Activated T-cell treated with anti-CD3 and anti-CD28 coated beads for 4 hours (primary cell): Measurements from ENCODE around the gene LARP4B.

Experiments
- DNase-seq: peaks from one replicate; pipeline ENCODE4 v3.0.0-alpha.2; 2020

The LARP4B gene

DNA sequence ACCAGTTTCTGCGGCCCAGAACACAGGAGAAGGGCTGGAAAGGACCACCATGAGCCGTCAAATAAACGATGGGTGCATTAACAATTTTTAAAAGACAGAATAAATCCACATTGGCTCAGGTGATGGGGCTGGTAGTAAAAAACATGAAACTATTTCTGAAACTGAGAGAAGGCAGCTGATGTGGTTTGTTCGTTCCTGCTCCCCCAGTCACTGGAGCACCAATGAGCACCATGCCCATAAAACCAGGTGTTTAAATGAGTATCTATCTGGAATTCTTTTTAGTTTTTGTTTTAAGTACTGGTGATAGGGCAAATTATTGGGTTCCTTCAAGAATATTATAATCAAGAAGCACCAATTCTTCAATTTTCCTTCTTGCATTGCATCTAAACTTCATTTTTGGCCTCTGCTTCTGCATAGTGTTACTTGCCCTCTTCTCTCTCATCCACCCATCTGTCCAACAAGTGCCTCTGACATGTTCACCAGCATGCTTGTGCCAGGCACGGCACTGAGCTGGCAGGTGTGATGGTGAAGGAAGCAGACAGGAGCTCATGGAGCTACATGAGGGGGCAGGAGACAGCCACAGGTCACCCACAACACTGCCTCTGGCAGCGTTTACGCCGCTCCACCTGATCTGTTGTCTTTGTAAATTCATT is 65.5 kb downstream of the LARP4B start:
- no peak for DNase-seq

DNA sequence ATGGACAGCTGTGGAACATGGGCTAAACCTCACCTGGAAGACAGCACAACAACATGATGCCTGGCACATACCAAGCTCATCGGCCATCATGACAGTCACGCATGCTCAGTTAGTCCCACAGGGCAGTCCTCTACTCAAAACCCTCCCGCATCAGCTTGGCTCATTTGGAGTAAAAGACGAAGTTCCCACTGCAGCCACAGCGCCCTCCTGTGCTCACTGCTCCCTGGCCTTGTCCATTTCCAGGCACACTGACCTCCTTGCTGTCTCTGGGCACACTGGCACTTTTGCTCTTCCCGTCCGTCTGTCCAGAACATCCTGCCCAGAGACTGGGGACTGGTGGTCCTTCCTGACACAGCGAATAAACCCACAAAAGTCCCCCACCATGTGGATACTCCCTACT is 66.2 kb downstream of the LARP4B start:
- no peak for DNase-seq

DNA sequence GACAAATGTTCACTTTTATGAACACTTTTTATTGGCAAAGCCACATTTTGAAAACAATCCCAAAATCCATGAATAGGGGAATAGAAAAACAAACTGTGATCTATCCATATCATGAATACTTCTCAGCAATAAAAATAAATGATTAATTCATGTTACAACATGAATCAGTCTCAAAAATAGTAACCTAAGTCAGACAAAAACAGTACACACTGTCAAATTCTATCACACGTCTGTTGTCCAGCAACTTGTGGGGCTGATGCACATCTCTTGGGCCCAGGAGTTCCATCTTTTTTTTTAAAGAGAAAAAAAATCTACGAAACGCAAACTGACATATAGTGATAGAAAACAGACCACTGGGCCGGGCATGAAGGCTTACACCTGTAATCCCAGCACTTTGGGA is 71.0 kb downstream of the LARP4B start:
- DNase-seq = no peak

DNA sequence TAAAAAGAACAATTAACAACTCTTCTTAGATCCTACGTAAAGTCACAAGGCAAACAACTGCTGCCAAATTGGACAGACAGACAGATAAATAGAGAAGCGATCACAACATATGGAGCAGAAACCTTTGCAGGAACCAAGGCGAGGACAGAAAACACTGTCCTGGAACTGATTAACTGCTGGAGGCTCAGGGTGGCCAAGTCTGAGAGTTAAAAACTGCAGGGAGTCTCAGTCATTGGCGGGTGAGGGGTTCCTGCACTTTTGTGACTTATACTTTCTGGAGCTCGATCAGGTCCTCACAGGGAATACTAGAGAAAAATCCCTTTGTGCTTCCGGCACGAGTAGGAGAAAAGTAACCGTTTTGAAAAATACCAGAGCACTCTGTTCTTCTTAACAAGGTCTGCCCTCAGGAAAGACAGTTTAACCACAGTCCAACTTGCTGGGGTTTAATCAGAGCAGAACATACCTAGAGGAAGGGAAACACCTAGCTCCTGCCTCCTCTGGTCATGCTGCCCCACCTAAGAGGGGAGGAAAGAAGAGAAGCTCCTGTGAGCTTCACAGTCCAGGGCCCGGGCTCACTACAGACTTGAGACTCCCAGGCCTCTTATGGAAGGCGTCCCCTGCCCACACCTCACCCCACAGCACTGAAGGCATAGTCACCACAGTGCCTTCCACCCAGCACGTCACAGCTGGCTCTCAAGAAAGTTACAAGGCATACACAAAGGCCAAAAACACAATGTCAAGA is 74.9 kb downstream of the LARP4B start:
- no peak for DNase-seq

DNA sequence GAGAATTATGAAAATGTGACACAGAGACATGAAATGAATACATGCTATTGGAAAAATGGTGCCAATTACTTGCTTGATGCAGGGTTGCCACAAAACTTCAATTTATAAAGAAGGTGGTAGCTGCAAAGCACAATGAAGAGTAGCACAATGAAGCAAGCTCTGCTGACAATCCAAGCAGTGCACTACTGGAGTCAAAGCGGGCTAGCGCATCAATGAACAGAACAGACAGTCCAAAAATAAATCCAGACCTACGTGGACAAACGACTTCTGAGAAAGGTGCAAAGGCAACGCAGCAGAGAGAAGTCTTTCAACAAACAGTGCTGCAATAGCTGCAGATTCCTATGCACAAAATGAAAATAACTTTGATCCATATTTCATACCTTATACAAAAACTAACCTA is 75.8 kb downstream of the LARP4B start:
- DNase-seq = no peak

DNA sequence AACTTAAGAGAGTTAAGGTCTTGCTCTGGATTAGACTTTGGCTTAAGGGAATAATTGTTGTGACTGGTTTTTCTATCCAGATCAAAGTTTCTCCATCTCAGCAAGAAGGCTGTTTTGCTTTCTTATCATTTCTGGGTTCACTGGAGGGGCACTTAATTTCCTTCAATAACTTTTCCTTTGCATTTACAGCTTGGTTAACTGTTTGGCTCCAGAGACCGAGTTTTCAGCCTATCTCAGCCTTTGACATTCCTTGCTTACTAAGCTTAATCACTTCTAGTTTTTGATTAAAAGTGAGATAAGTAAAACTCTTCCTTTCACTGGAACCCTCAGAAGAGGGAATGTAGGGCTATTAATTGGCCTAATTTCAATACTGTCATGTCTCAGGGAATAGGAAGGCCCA is 76.4 kb downstream of the LARP4B start:
- no peak for DNase-seq

DNA sequence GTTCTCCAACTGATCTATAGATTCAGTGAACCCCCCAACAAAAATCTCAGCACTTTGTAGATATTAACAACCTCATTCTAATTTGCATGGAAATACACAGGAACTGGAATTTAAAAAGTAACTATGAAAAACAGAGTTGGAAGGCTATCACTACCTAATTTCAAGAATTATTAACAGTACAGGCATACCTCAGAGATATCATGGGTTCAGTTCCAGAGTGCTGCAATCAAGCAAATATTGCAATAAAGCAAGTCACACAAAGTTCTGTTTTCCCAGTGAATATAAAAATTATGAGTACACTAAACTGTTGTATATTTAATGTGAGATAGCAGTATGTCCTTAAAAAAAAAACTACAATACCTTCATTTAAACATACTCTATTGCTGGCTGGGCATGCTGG is 78.5 kb downstream of the LARP4B start:
- DNase-seq = no peak

DNA sequence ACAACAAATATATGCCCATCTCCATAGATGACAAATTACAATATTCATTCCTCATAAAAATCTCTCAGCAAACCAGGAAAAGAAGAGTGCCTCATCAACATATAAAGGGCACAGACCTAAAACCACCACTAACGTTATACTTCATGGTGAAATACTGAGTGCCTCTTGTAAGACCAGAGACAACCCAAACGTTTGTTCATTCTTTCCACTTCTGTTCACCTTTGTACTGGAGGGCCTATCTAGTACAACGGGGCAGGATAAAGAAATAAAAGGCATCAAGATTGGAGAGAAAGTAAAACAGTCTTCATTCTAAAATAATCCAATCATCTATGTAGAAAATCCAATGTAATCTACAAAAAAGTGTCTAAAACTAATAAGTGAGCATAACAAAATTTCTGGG is 79.1 kb downstream of the LARP4B start:
- no peak for DNase-seq

DNA sequence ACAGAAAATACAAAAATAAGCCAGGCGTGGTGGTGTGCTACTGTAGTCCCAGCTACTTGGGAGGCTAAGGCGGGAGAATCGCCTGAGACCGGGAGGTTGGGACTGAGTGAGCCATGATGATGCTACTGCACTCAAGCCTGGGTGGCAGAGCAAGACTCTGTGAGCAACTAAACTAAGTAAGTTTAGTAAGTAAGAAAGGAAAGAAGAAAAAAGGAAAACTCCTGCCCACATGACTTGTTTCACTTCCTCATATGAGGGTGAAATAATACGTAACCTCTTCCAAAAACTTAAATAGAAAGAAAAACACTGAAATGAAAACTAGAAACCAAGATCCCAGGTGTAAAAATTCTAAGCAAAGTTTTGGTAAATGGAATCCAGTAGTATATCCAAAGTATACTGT is 79.6 kb downstream of the LARP4B start:
- DNase-seq = no peak

DNA sequence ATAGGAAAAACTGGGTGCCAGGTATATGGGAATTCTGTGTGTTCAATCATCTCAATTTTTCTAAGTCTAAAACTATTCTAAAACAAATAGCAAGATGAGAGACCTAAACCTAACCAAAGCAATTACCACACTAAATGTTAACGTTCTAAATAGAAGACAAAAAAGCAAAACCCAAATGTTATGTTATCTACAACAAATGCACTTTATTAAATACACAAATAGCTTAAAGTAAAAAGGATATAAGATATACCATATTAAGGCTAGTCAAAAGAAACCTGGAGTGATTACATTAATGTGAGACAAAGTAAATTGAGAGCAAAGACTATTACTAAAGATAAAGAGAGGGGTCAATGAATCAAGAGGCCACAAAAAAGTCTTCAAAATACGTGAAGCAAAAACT is 81.4 kb downstream of the LARP4B start:
- DNase-seq = no peak

DNA sequence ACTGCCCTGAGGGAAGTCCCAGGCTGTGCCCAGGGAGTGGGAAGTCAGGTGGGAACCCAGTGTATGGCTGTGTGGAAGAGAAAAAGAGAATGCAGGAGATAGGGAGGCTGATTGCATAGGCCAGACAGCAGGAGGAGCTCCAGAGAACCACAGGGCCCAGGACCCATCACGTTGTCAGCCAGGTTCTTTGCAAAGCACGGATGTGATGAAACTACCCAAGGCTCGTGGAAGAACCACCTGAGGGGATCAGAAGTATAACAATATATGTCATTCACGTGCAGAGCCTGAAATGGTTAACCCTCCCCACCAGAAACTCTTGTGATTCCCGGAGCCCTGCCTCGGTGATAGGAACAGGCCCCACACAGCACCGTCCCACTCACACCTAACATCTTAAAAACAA is 83.6 kb downstream of the LARP4B start:
- no peak for DNase-seq

DNA sequence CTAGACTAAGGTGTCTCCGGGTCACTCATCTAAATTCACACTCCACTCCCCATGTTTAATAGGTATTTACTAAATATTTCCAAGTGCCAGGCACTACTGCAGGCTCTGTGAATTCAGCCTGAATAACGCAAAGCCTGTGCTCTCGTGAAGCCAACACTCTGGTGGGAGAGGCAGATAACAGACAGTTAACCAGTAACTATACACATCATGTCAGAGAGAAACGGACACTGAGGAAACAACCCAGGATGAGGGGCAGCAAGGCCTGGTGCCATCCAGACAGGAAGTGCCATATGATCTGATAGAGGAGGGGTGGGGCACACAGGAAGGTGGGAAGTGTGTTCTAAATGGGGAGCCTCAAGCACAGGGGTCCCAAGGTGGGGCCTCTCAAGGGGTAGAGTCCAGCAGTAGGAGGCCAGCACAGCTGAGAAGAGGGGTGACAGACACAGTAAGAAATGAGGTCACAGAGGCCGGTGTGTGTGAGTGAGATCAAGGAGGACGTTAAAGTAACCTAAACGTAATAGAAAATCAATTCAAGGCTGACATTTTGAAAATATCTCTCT is 85.3 kb downstream of the LARP4B start:
- no peak for DNase-seq

DNA sequence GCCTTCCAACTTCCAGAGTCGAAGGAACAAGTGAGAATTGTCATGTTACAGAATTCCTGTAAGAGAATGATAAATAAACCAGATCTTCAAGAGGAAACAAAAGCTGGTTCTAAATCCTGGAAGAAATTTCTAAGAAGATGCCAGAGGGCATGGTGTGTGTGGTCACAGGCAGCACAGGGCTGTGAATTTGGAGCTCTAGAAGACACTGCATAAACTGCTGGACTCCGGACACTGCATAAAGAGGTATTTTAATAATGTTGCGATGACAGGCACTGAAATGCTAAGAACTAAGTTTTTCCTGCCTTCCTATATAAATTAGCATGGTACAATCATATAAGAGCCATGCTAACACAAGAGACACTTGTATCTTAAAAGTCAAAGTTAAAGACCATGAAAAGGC is 86.0 kb downstream of the LARP4B start:
- DNase-seq = no peak

DNA sequence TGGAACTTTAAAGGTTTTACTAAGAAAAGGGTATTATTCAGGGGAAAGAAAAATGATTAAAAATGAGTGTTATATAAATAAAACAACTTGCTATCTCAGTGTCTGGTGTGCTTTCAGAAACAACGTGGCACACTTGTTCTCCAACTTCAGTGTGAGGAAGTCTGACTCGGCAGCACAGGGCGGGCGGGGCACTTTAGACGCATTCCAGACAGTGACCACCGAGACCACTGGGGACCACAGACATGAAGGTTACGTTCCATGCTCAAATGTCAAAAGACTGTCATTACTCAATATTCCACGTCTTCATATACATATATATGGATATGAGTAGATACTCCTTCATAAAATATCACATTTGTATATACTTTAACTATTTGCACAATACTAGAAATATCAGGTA is 87.0 kb downstream of the LARP4B start:
- DNase-seq = no peak

DNA sequence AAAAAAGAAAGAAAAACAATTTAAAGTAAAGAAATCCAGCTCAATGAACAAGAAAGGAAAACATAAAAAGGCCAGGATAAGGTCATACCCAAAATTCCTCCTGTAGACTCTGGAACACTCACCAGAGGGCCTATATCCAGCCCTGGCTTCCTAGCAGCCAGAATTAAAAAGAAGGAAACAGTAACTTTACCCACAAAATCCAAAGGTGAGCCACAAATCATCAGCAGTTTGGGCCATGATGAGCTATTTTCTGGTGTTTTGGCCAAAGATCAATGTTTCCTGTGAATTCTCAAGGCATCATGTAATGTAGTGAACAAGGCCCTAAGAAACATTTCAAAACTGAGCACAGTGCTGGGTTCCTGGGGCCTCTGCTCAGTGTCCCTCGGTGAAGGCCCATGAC is 87.8 kb downstream of the LARP4B start:
- no peak for DNase-seq

DNA sequence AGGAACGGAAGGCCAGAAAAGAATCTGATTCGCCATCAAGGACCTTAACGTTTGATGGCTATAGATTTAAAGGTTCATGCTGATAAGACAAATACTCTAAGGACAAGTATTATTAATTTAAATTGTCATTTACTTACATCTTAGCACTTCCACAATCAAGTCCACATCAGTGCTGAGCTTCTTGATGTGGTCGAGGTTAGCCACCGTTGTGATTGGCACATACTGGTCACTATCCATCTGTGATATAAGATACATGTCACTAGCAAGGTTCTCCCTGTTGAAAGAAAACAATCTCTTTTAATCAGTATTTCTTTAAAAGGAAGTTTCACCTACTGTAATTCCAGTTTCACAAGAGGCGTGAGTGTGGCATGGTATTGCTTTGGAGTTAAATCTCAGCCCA is 88.7 kb downstream of the LARP4B start:
- DNase-seq = no peak

DNA sequence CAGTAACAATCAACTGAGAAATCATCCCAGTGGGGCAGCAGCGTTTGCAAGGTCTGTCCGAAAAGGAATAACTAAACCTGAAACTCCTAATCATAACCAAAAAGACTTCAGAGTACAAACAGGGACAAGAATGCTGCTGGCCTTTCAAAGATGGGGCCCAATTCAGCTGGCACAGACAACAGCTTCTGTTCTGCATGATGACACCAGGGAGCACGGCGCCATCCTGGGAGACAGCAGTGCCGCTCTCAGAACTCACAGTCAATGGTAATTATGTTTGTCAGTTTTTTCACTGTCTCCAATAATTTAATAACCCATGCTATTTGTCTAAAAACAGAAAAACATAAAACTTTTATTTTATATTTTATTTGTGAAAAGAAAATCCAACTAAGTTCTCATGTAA is 90.0 kb downstream of the LARP4B start:
- no peak for DNase-seq

DNA sequence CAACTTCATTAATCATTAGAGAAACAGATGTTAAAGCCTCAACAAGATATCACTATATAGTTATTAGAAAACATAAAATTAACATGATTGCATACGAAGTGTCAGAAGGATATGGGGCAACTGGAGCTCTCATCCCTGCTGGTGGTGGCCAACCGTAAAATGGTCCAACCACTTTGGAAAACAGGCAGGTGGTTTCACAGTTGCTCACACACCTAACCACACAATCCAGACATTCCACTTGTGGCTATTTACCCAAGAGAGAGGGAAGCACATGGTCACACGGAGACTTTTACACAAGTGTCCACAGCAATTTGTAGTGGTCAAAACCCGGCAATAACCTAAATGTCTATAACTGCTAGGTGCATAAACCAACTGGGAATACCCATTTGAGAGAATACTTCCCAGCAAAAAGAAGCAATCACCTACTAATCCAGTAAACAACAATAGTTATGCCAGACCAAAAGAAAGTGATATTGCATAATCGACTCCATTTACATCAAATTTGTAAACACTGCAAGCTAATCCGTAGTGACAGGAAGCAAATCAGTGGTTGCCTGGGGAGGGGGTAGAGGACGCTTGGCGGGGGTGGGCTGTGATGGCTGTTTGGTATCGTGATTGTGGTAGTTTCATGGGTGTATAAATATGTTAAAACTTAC is 91.8 kb downstream of the LARP4B start:
- DNase-seq = no peak

DNA sequence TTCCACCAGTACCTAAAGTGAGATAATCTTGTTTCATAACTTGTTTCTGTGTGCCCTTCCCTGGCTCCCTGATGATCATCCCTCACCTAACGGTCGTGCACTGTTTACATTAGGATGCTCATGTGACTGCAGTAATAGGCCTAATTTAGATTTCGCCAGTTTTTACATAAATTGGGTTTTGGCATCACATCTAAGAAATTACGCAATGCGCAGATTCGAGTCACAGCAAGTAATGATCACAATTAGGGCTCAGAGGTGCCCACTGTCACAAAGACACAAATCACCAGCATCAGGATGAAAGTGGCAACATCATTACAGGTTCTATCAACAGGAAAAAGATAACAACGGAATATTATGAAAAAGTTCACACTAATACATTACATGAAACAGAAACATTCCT is 94.7 kb downstream of the LARP4B start:
- DNase-seq = no peak

DNA sequence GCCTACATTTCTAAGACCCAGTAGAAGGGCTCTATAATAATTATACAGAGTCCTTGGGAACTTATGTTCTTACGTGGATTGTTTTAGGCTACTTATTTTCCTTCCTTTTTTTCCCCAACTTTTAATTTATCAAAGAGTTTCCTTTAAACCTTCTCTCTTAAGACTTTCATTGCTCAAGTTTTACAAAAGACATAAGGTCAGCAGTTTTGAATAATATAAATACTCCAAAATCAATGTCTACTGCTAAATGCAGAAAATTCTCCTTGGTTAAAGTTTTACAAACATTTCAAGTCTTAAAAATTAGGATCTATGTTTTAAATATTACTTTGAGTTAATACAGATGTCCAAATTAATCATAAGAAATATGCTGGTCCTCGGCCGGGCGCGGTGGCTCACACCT is 97.0 kb downstream of the LARP4B start:
- no peak for DNase-seq

DNA sequence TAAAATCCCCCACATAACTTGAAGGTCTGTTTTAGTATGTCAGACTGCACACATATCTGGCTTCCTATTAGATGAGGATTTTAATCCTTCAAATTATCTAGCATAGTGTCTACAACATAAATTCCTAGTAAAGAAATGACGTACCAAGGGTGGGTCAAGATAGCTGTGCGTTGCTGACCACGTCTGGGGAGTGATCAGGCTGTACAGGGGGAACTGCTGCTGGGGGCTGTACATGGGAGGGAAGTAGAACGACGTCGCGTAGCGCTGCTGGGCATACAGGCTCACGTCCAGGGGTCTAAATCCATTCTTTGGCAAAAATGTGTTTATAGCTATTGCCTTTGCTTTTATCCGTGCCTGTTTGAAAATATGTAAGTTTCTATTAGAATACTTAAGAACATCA is 102.3 kb downstream of the LARP4B start:
- no peak for DNase-seq

DNA sequence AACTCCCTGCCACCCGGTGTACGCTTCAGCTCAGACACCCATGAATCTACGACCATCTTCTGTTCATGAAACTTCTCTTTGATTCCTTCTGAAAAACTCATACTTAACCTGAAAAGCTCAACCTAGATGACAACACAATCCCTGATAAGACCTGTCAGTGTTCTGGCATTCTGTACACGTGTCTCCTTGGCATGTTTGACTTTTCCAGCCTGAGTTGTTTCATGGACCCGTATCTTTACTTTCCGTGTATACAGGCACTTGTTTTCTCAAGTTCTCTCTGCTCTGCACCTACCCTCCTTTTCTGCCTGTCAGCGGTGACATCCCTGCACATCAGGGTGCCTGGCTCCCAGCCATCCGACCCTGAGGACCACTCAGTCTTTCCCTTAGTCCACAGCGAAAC is 103.3 kb downstream of the LARP4B start:
- DNase-seq = no peak

DNA sequence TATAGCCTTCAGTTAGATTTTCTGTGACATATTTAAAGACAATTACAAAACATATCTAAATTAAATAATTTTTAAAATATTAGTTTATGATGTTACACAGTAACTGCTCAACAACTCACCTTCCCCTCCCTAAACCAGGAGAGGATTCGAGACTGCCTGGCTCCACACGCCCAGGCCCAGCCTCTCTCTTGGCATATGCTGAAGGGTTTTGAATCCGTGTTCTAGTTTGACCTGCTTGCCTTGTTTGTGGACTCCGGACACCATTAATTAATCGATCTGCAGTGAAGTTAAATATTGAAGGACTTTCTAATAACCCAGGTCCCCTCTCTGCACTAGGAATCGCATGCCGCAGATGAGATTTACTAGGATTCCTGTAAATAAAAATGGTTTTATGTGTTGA is 106.6 kb downstream of the LARP4B start:
- no peak for DNase-seq

DNA sequence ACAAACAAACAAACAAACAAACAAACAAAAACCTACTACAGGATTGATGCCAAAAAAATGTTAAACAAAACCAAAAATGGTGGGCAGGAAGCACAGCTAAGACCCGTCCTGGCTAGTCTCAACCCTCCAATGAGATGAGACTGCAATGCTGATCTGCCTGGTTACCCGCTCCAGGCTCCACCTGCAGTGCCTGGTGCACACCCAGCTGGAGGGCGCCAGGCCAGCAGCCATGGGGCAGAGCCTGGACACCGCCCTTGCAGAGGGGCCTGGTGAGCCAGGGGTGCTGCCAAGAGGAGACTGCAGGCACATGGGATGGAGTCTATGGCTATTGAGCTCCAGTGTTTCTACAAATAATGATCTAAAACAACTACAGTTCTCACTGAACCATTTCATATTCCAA is 107.0 kb downstream of the LARP4B start:
- DNase-seq = no peak
